ENCODE results near the gene GNG3.
A peak's percentile ranks its signal among the peaks of the same experiment; 100 is the strongest.
"Not testable (repeated sequence)": the region's sequence is repeated elsewhere in the genome, so short reads cannot be mapped to it uniquely, and the experiment has no call there.

GNG3 gene

GRCh38 chr11:62719302-62719978, 12.0 kb downstream of the GNG3 start:
- no peak for TF ChIP-seq ZNF274 (IDR thresholded peaks at IDR 0.05; ENCODE audit: low read depth, low read length)
- no peak overlapping the region for H3K4me3 ChIP-seq (ENCODE audit: low read length)

- H3K4me3 ChIP-seq (ENCODE audit: low read length): no peak overlapping the region
These were observed 14.5 kb downstream of the GNG3 start for GRCh38 chr11:62721994-62722393.

GRCh38 chr11:62724171-62724570, 16.7 kb downstream of the GNG3 start:
- H3K4me3 ChIP-seq (ENCODE audit: low read length): no peak overlapping the region; the same call in 1 of the 2 replicates

More at GRCh38 chr11:62721994-62722393, 14.5 kb downstream of the GNG3 start:
- TF ChIP-seq ZNF274 (IDR thresholded peaks at IDR 0.05; ENCODE audit: low read depth, low read length): no peak

GRCh38 chr11:62725646-62726045, 18.2 kb downstream of the GNG3 start:
- peak overlapping the region; percentile 95 for H3K4me3 ChIP-seq (ENCODE audit: low read length)
- no peak for TF ChIP-seq ZNF274 (IDR thresholded peaks at IDR 0.05; ENCODE audit: low read depth, low read length)

More at GRCh38 chr11:62724171-62724570, 16.7 kb downstream of the GNG3 start:
- TF ChIP-seq ZNF274 (IDR thresholded peaks at IDR 0.05; ENCODE audit: low read depth, low read length): no peak

- no peak for TF ChIP-seq ZNF274 (IDR thresholded peaks at IDR 0.05; ENCODE audit: low read depth, low read length)
- peak overlapping the region; percentile 95 for H3K4me3 ChIP-seq (ENCODE audit: low read length)
These were observed 18.9 kb downstream of the GNG3 start for GRCh38 chr11:62726156-62726914.

GRCh38 chr11:62726915-62727164, 19.4 kb downstream of the GNG3 start:
- H3K4me3 ChIP-seq (ENCODE audit: low read length): peak overlapping the region; percentile 95
- no peak for TF ChIP-seq ZNF274 (IDR thresholded peaks at IDR 0.05; ENCODE audit: low read depth, low read length)

GRCh38 chr11:62727165-62727871, 19.8 kb downstream of the GNG3 start, which contains the start of gene HNRNPUL2:
Gene HNRNPUL2, minus strand, starts transcription at chr11:62727457. Its CDS starts 301 bp downstream, at chr11:62727156.
- TF ChIP-seq ZNF274 (IDR thresholded peaks at IDR 0.05; ENCODE audit: low read depth, low read length): no peak
- H3K4me3 ChIP-seq (ENCODE audit: low read length): peak within 1 kb of the TSS; percentile 99

GRCh38 chr11:62727872-62728170, 20.3 kb downstream of the GNG3 start:
- H3K4me3 ChIP-seq (ENCODE audit: low read length): peak overlapping the region; percentile 99

GRCh38 chr11:62728171-62728988, 20.9 kb downstream of the GNG3 start, which contains the start of gene TTC9C:
Gene TTC9C, plus strand, starts transcription at chr11:62728486. Its CDS starts 363 bp downstream, at chr11:62728849.
- H3K4me3 ChIP-seq (ENCODE audit: low read length): peak within 1 kb of the TSS; percentile 99

More at GRCh38 chr11:62727872-62728170, 20.3 kb downstream of the GNG3 start:
- no peak for TF ChIP-seq ZNF274 (IDR thresholded peaks at IDR 0.05; ENCODE audit: low read depth, low read length)

GRCh38 chr11:62730076-62730475, 22.6 kb downstream of the GNG3 start:
- H3K4me3 ChIP-seq (ENCODE audit: low read length): peak overlapping the region; percentile 99; the same call in 1 of the 2 replicates

More at GRCh38 chr11:62728171-62728988, 20.9 kb downstream of the GNG3 start, which contains the start of gene TTC9C:
- no peak for TF ChIP-seq ZNF274 (IDR thresholded peaks at IDR 0.05; ENCODE audit: low read depth, low read length)

GRCh38 chr11:62732830-62733229, 25.4 kb downstream of the GNG3 start:
- H3K4me3 ChIP-seq (ENCODE audit: low read length): no peak overlapping the region
- TF ChIP-seq ZNF274 (IDR thresholded peaks at IDR 0.05; ENCODE audit: low read depth, low read length): no peak

- H3K4me3 ChIP-seq (ENCODE audit: low read length): no peak overlapping the region
- no peak for TF ChIP-seq ZNF274 (IDR thresholded peaks at IDR 0.05; ENCODE audit: low read depth, low read length)
These were observed 29.7 kb downstream of the GNG3 start for GRCh38 chr11:62737196-62737595.

- TF ChIP-seq ZNF274 (IDR thresholded peaks at IDR 0.05; ENCODE audit: low read depth, low read length): no peak
- no peak overlapping the region for H3K4me3 ChIP-seq (ENCODE audit: low read length)
These were observed 40.1 kb downstream of the GNG3 start for GRCh38 chr11:62747475-62748160.

- not testable (repeated sequence) for H3K4me3 ChIP-seq (ENCODE audit: low read length)
These were observed 42.5 kb downstream of the GNG3 start for GRCh38 chr11:62749931-62750330.
